ENCODE measurements around the gene GGA2. TPM values are rescaled to one million over a fixed set of nuclear protein-coding genes. Genes with fewer than 3 reads are reported as not detected.
"Not testable (repeated sequence)": the region's sequence is repeated elsewhere in the genome, so short reads cannot be mapped to it uniquely, and the experiment has no call there.

Gene GGA2
- total RNA-seq, 3 donors from 2014 or later (not counting 1 experiment from before 2014, with no cell fraction given), result 129 to 134 (median 131) TPM

- intact Hi-C loops (cut with micrococcal nuclease), result no loop called here
- H3K4me3 Mint-ChIP-seq, result no peak overlapping the region
Measured at GRCh38 chr16:23485257-23485614, 25.1 kb downstream of the GGA2 start.

GRCh38 chr16:23484510-23485256 lies 25.6 kb downstream of the GGA2 start:
- Mint-ChIP-seq H3K4me1 (peaks cover 0 to 5% of the 10 kb centered on the region in 2 donors), H3K9me3 (no peaks in the 10 kb centered on the region)

More at GRCh38 chr16:23485257-23485614, 25.1 kb downstream of the GGA2 start:
- Histone ChIP-seq H3K27ac (ENCODE audit: low read length) (no peak overlapping the region), H3K4me1 (ENCODE audit: control insufficient read depth, insufficient read depth, low read length) (no peaks in the 10 kb centered on the region), H3K27me3 (ENCODE audit: control insufficient read depth, insufficient read depth, low read length) (no peaks in the 10 kb centered on the region), H3K36me3 (ENCODE audit: control insufficient read depth, insufficient read depth, low read length) (peaks cover 89% of the 10 kb centered on the region), H3K4me3 (ENCODE audit: low read length) (no peak overlapping the region), H3K9me3 (ENCODE audit: control insufficient read depth, insufficient read depth, low read length) (no peaks in the 10 kb centered on the region)
- TF ChIP-seq, protein P1, sequence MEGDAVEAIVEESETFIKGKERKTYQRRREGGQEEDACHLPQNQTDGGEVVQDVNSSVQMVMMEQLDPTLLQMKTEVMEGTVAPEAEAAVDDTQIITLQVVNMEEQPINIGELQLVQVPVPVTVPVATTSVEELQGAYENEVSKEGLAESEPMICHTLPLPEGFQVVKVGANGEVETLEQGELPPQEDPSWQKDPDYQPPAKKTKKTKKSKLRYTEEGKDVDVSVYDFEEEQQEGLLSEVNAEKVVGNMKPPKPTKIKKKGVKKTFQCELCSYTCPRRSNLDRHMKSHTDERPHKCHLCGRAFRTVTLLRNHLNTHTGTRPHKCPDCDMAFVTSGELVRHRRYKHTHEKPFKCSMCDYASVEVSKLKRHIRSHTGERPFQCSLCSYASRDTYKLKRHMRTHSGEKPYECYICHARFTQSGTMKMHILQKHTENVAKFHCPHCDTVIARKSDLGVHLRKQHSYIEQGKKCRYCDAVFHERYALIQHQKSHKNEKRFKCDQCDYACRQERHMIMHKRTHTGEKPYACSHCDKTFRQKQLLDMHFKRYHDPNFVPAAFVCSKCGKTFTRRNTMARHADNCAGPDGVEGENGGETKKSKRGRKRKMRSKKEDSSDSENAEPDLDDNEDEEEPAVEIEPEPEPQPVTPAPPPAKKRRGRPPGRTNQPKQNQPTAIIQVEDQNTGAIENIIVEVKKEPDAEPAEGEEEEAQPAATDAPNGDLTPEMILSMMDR (IDR thresholded peaks at IDR 0.05), result no peak
- DNase-seq, result no peak
- no peaks in the 10 kb centered on the region for H3K27me3 Mint-ChIP-seq (ENCODE audit: low read depth in 2 of 2)
- WGBS (ENCODE audit: insufficient coverage), result 95% methylated on average over 2 of the region's 2 CpGs
- H3K4me1 Mint-ChIP-seq, result peaks cover 0 to 5% of the 10 kb centered on the region in 2 donors
- H3K27ac Mint-ChIP-seq, result no peak overlapping the region
- peaks cover 7% of the 10 kb centered on the region for H3K36me3 Mint-ChIP-seq
- no peaks in the 10 kb centered on the region for H3K9me3 Mint-ChIP-seq
- ATAC-seq, result no peak

GRCh38 chr16:23483492-23483891 lies 26.8 kb downstream of the GGA2 start:
- not testable (repeated sequence) for H3K4me1 ChIP-seq (ENCODE audit: control insufficient read depth, insufficient read depth, low read length); H3K27me3 Mint-ChIP-seq (ENCODE audit: low read depth in 2 of 2); H3K4me3 ChIP-seq (ENCODE audit: low read length); H3K4me1 Mint-ChIP-seq; ATAC-seq; H3K36me3 Mint-ChIP-seq; H3K4me3 Mint-ChIP-seq; H3K9me3 ChIP-seq (ENCODE audit: control insufficient read depth, insufficient read depth, low read length); H3K27me3 ChIP-seq (ENCODE audit: control insufficient read depth, insufficient read depth, low read length); H3K9me3 Mint-ChIP-seq
- WGBS (ENCODE audit: insufficient coverage), result 75% methylated on average over 8 of the region's 8 CpGs
- Histone ChIP-seq H3K27ac (ENCODE audit: low read length) (peak overlapping the region; percentile 75), H3K36me3 (ENCODE audit: control insufficient read depth, insufficient read depth, low read length) (peaks cover 89% of the 10 kb centered on the region)
- peak in 1 of 2 donors; percentile 60 for DNase-seq
- intact Hi-C loops (cut with micrococcal nuclease), result loop anchor here (1.0 kb wide), 1 partner anchor 21 kb away; no protein-coding TSS in a partner anchor
- peak overlapping the region; percentile 74 to 87 for H3K27ac Mint-ChIP-seq

More at GRCh38 chr16:23484510-23485256, 25.6 kb downstream of the GGA2 start:
- 96% methylated on average over 8 of the region's 8 CpGs for WGBS (ENCODE audit: insufficient coverage)
- H3K27ac ChIP-seq (ENCODE audit: low read length), result no peak overlapping the region
- TF ChIP-seq, protein P1 (IDR thresholded peaks at IDR 0.05), result no peak
- no peak overlapping the region for H3K27ac Mint-ChIP-seq
- H3K4me1 ChIP-seq (ENCODE audit: control insufficient read depth, insufficient read depth, low read length), result no peaks in the 10 kb centered on the region
- no peak overlapping the region for H3K4me3 Mint-ChIP-seq
- DNase-seq, result no peak
- no peaks in the 10 kb centered on the region for H3K27me3 Mint-ChIP-seq (ENCODE audit: low read depth in 2 of 2)
- peaks cover 89% of the 10 kb centered on the region for H3K36me3 ChIP-seq (ENCODE audit: control insufficient read depth, insufficient read depth, low read length)
- no peaks in the 10 kb centered on the region for H3K27me3 ChIP-seq (ENCODE audit: control insufficient read depth, insufficient read depth, low read length)
- no peak overlapping the region for H3K4me3 ChIP-seq (ENCODE audit: low read length)
- ATAC-seq, result no peak
- H3K36me3 Mint-ChIP-seq, result peaks cover 7% of the 10 kb centered on the region
- H3K9me3 ChIP-seq (ENCODE audit: control insufficient read depth, insufficient read depth, low read length), result no peaks in the 10 kb centered on the region
- intact Hi-C loops (cut with micrococcal nuclease), result no loop called here

- H3K27me3 Mint-ChIP-seq (ENCODE audit: low read depth in 2 of 2), result no peaks in the 10 kb centered on the region
- H3K4me1 Mint-ChIP-seq, result peaks cover 0 to 5% of the 10 kb centered on the region in 2 donors
- DNase-seq, result peak; percentile 22 to 87
- Histone ChIP-seq H3K27ac (ENCODE audit: low read length) (peak overlapping the region; percentile 75), H3K27me3 (ENCODE audit: control insufficient read depth, insufficient read depth, low read length) (no peaks in the 10 kb centered on the region), H3K9me3 (ENCODE audit: control insufficient read depth, insufficient read depth, low read length) (no peaks in the 10 kb centered on the region), H3K4me3 (ENCODE audit: low read length) (no peak overlapping the region), H3K36me3 (ENCODE audit: control insufficient read depth, insufficient read depth, low read length) (peaks cover 86% of the 10 kb centered on the region), H3K4me1 (ENCODE audit: control insufficient read depth, insufficient read depth, low read length) (no peaks in the 10 kb centered on the region)
- peak overlapping the region; percentile 74 to 87 for H3K27ac Mint-ChIP-seq
- TF ChIP-seq, protein P1 (IDR thresholded peaks at IDR 0.05), result no peak
- ATAC-seq, result peak; percentile 77 to 80 (median 79)
- WGBS (ENCODE audit: insufficient coverage), result 78% methylated on average over 14 of the region's 14 CpGs
- H3K4me3 Mint-ChIP-seq, result no peak overlapping the region
- intact Hi-C loops (cut with micrococcal nuclease), result loop anchor here (1.0 kb wide), 1 partner anchor 22 kb away; no protein-coding TSS in a partner anchor
- H3K9me3 Mint-ChIP-seq, result no peaks in the 10 kb centered on the region
- H3K36me3 Mint-ChIP-seq, result peaks cover 7% of the 10 kb centered on the region
Measured at GRCh38 chr16:23482778-23483177, 27.5 kb downstream of the GGA2 start.

All from natural killer cell (primary cell).